Activated CD8-positive, alpha-beta T cell treated with anti-CD3 and anti-CD28 coated beads for 36 hours (primary cell): ENCODE results near the gene ULK2. TPM values are rescaled to one million over a fixed set of nuclear protein-coding genes. Genes with fewer than 3 reads are reported as not detected.

Experiments
- ATAC-seq: fragments of 200-7000 bp; cut with Tn5 transposase; one replicate; pipeline ENCODE4 v1.10.0; 2021; ENCODE audit warnings: mild to moderate bottlenecking, moderate library complexity
- CTCF ChIA-PET: fragments of 350-600 bp; sonication (Branson Sonifier 250); formaldehyde crosslinking; loops from one replicate; lab custom pipeline; 2021; ENCODE audit warnings: antibody characterized with exemption; lab: Charles Lee
- POLR2A ChIA-PET: fragments of 350-600 bp; sonication (Branson Sonifier 250); formaldehyde crosslinking; loops from one replicate; lab custom pipeline; 2021; ENCODE audit warnings: antibody characterized with exemption; lab: Charles Lee
- DNase-seq: peaks from one replicate; pipeline ENCODE4 v3.0.0-alpha.2; 2020
- H3K27ac Mint-ChIP-seq: one replicate; pipeline ENCODE4 v1.8.0; 2021; ENCODE audit warnings: mild to moderate bottlenecking, mixed read lengths
- H3K27me3 Mint-ChIP-seq: one replicate; pipeline ENCODE4 v1.8.0; 2021; ENCODE audit warnings: mixed read lengths
- H3K36me3 Mint-ChIP-seq: one replicate; pipeline ENCODE4 v1.8.0; 2021; ENCODE audit warnings: low read depth, mixed read lengths
- H3K4me1 Mint-ChIP-seq: one replicate; pipeline ENCODE4 v1.8.0; 2021; ENCODE audit warnings: low read depth, mixed read lengths
- H3K4me3 Mint-ChIP-seq: one replicate; pipeline ENCODE4 v1.8.0; 2021; ENCODE audit warnings: mild to moderate bottlenecking, moderate library complexity, mixed read lengths
- H3K9me3 Mint-ChIP-seq: one replicate; pipeline ENCODE4 v1.8.0; 2021; ENCODE audit warnings: mixed read lengths
- CTCF ChIP-seq: fragments of 200-600 bp; IDR thresholded peaks from one replicate; pipeline ENCODE4 v1.8.0; 2022; ENCODE audit warnings: antibody characterized with exemption, mild to moderate bottlenecking
- intact Hi-C: fragments of 100-400 bp; cut with micrococcal nuclease; formaldehyde crosslinking; loops from one replicate; pipeline ENCODE4 v1.10.0; 2022
- total RNA-seq, 2 experiments: library from RNA; stranded (reverse); gene quantifications; one replicate each; pipeline ENCODE4 v1.2.3, GENCODE V29; 2021

ULK2 gene
- total RNA-seq, 2 experiments from 2014 or later: 6.3 TPM

GRCh38 chr17:19799796-19800195 lies 67.9 kb downstream of the ULK2 start:
- ChIA-PET POLR2A (interaction anchor here (0.6 kb wide), 1 partner anchor 174 kb away, joined by 3 read pairs; no protein-coding TSS in a partner anchor), CTCF (interaction anchor here (1.2 kb wide), 1 partner anchor 18 kb away, joined by 4 read pairs; no protein-coding TSS in a partner anchor)
- no peak overlapping the region for H3K27ac Mint-ChIP-seq
- H3K9me3 Mint-ChIP-seq: peaks cover 7% of the 10 kb centered on the region
- peaks cover 37% of the 10 kb centered on the region for H3K36me3 Mint-ChIP-seq
- H3K4me3 Mint-ChIP-seq: no peak overlapping the region
- H3K4me1 Mint-ChIP-seq: peaks cover 4% of the 10 kb centered on the region
- intact Hi-C loops: no loop called here
- ATAC-seq (no peak), DNase-seq (no peak)
- no peaks in the 10 kb centered on the region for H3K27me3 Mint-ChIP-seq
- no peak for TF ChIP-seq CTCF

GRCh38 chr17:19796457-19796856 lies 71.3 kb downstream of the ULK2 start:
- ChIA-PET POLR2A (no interaction called here), CTCF (no interaction called here)
- H3K36me3 Mint-ChIP-seq: peaks cover 66% of the 10 kb centered on the region
- peaks cover 4% of the 10 kb centered on the region for H3K4me1 Mint-ChIP-seq
- H3K4me3 Mint-ChIP-seq: no peak overlapping the region
- DNase-seq (no peak), ATAC-seq (no peak)
- H3K27ac Mint-ChIP-seq: no peak overlapping the region
- peaks cover 15% of the 10 kb centered on the region for H3K9me3 Mint-ChIP-seq
- no peak for TF ChIP-seq CTCF
- intact Hi-C loops: no loop called here
- no peaks in the 10 kb centered on the region for H3K27me3 Mint-ChIP-seq

GRCh38 chr17:19791918-19792550 lies 75.7 kb downstream of the ULK2 start:
- Mint-ChIP-seq H3K4me3 (no peak overlapping the region), H3K36me3 (peaks cover 71% of the 10 kb centered on the region), H3K27me3 (no peaks in the 10 kb centered on the region), H3K27ac (no peak overlapping the region), H3K4me1 (no peaks in the 10 kb centered on the region), H3K9me3 (peaks cover 15% of the 10 kb centered on the region)
- ChIA-PET CTCF (interaction anchor here (1.2 kb wide), 1 partner anchor 25 kb away, joined by 3 read pairs; no protein-coding TSS in a partner anchor), POLR2A (no interaction called here)
- intact Hi-C loops: no loop called here
- TF ChIP-seq CTCF: no peak
- ATAC-seq (no peak), DNase-seq (no peak)

- H3K27me3 Mint-ChIP-seq: no peaks in the 10 kb centered on the region
- TF ChIP-seq CTCF: no peak
- peaks cover 32% of the 10 kb centered on the region for H3K36me3 Mint-ChIP-seq
- no peaks in the 10 kb centered on the region for H3K4me1 Mint-ChIP-seq
- ATAC-seq (no peak), DNase-seq (no peak)
- H3K27ac Mint-ChIP-seq: no peak overlapping the region
- CTCF ChIA-PET: interaction anchor here (1.4 kb wide), 1 partner anchor 21 kb away, joined by 6 read pairs; no protein-coding TSS in a partner anchor
- H3K9me3 Mint-ChIP-seq: no peaks in the 10 kb centered on the region
- intact Hi-C loops: no loop called here
- POLR2A ChIA-PET: no interaction called here
- H3K4me3 Mint-ChIP-seq: no peak overlapping the region
Measured at GRCh38 chr17:19787733-19788357, 79.9 kb downstream of the ULK2 start.

GRCh38 chr17:19785854-19786253 lies 81.9 kb downstream of the ULK2 start:
- Mint-ChIP-seq H3K4me1 (no peaks in the 10 kb centered on the region), H3K27me3 (no peaks in the 10 kb centered on the region), H3K36me3 (peaks cover 25% of the 10 kb centered on the region), H3K9me3 (no peaks in the 10 kb centered on the region), H3K27ac (no peak overlapping the region), H3K4me3 (no peak overlapping the region)
- ChIA-PET CTCF (interaction anchor here (1.1 kb wide), 1 partner anchor 20 kb away, joined by 3 read pairs; no protein-coding TSS in a partner anchor), POLR2A (no interaction called here)
- no peak for TF ChIP-seq CTCF
- ATAC-seq (no peak), DNase-seq (no peak)
- intact Hi-C loops: no loop called here
